Brain pericyte (primary cell): Measurements from ENCODE around the gene ZNF79.

Experiments
- DNase-seq: peaks from one replicate; pipeline ENCODE4 v3.0.0-alpha.2; 2012; ENCODE audit warnings: low read depth, low spot score

Gene ZNF79

GRCh38 chr9:127423934-127424675 lies at the start of gene ZNF79:
TSS of gene ZNF79 (plus strand) at chr9:127424382. CDS start at chr9:127424788, 406 bp downstream.
- DNase-seq: peak; percentile 80

GRCh38 chr9:127380479-127380878 lies 43.7 kb upstream of the ZNF79 start:
- DNase-seq: no peak

GRCh38 chr9:127382541-127382940 lies 41.6 kb upstream of the ZNF79 start:
- no peak for DNase-seq

DNA sequence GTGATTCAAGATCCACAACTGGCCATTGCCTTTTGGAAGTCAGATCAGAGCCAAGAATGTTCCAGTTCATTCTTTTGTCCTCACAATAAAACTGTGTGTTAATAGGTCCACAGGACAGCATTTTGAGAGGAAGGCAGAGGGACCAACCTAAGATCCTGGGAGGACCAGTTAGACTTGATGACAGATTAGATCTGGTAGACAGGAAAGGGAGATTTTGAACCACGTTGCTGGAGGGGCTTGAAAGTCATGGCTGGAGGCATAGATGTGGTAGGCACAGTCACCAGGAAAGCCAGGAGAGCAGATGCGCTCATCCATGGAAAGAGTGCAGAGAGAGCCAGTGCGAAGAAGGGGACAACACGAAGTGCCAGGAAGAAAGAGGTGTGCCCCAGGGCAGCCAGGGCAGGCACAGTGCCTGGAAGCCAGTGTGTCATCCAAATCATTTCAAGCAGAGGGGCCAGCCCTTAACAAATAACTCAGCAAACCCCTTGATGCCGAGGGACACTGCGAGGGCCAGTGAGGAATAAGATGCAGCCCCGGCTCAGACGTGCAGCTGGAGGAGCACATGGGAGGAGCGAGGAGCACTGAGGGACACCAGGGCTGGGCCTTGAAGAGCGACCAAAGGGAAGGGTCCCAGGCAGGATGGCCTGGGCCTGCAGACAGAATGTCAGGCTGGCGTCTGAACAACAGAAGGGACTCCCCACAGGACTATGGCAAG lies 40.0 kb upstream of the ZNF79 start:
- DNase-seq: no peak

DNA sequence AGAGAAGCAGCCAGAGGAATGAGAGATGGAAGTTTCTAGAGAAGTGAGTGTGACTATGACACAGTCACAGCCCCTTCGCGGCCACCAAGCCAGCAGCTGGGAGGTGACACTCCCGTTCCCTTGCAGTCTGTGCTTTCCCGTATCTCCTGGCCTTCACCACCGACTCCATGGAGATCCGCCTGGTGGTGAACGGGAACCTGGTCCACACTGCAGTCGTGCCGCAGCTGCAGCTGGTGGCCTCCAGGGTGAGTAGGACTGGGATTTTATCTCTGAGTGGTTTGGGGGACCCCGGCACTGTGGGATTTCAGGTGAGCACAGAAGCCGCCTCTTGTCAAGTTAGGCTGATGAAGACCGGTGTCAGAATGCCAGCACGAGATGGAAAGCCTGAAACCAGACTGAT lies 39.3 kb upstream of the ZNF79 start:
- DNase-seq: no peak

- no peak for DNase-seq
These were observed 37.9 kb upstream of the ZNF79 start for GRCh38 chr9:127386249-127386648.

- no peak for DNase-seq
These were observed 37.2 kb upstream of the ZNF79 start for GRCh38 chr9:127386981-127387380.

DNA sequence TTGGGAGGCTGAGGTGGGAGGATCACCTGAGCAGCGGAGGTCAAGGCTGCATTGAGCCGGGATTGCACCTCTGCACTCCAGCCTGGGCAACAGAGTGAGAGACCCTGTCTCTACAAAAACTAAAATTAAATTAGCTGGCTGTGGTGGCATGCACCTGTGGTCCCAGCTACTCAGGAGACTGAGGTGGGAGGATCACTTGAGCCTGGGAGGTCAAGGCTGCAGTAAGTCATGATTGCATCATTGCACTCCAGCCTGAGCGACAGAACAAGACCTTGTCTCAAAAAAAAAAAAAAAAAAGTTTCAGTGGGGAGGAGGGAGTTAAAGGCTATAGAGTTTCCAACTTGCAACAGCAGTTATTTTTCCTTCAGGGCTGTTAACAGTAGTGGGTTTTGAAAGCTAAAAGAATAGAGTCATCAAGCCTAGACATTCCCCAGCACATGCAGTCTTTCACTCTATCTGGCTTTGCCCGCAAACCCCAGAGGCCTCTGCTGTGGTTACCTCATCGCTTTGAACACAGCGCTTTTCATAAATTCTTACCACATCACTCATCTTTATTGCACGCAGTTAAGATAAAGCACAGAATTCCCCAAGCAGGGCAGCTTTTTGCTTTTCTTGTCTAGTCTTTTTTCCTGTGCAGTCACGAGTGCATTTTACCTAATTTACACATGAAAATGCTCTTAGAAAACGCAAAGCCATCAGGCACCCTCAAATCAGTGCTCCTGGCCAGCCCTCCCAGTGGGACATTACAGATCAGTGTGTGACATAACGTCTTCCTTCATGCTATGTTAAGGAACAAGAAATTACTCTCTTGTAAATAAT lies 35.9 kb upstream of the ZNF79 start:
- peak; percentile 79 for DNase-seq

DNA sequence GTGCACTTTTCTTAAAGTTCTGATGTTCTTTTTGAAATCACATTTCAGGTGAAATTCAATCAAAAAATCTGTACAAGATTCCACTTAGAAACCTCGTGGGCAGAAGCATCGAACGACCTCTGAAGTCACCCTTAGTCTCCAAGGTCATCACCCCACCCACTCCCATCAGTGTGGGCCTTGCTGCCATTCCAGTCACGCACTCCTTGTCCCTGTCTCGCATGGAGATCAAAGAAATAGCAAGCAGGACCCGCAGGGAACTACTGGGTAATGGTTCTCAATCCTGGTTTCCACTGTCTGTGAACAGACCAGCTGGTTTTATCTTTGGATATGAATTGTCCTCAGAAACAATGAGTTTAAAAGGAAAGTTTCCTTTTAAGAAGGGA lies 35.3 kb upstream of the ZNF79 start:
- DNase-seq: no peak

GRCh38 chr9:127389381-127390247 lies 34.6 kb upstream of the ZNF79 start:
- no peak for DNase-seq

- DNase-seq: no peak
These were observed 34.0 kb upstream of the ZNF79 start for GRCh38 chr9:127390248-127390545.

- no peak for DNase-seq
These were observed 33.6 kb upstream of the ZNF79 start for GRCh38 chr9:127390563-127390962.

GRCh38 chr9:127392166-127392565 lies 32.0 kb upstream of the ZNF79 start:
- DNase-seq: no peak

- DNase-seq: no peak
These were observed 31.2 kb upstream of the ZNF79 start for GRCh38 chr9:127392976-127393375.

DNA sequence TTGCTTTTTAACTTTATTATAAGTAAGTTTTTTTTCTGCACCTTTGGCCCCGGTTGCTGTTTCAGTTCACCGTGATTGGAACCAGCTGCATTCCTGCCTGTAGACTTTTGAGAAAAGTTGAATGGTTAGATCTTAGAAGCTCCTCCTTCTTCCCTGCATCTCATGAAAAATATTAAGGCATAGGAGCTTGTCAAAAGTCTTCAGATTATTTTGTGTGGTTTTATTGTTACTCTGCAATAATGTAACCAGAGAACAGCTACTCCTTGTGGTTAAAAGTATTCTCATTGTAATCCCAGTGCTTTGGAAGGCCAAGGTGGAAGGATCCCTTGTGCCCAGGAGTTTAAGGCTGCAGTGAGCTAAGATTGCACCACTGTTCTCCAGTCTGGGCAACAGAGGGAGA lies 30.5 kb upstream of the ZNF79 start:
- no peak for DNase-seq

DNA sequence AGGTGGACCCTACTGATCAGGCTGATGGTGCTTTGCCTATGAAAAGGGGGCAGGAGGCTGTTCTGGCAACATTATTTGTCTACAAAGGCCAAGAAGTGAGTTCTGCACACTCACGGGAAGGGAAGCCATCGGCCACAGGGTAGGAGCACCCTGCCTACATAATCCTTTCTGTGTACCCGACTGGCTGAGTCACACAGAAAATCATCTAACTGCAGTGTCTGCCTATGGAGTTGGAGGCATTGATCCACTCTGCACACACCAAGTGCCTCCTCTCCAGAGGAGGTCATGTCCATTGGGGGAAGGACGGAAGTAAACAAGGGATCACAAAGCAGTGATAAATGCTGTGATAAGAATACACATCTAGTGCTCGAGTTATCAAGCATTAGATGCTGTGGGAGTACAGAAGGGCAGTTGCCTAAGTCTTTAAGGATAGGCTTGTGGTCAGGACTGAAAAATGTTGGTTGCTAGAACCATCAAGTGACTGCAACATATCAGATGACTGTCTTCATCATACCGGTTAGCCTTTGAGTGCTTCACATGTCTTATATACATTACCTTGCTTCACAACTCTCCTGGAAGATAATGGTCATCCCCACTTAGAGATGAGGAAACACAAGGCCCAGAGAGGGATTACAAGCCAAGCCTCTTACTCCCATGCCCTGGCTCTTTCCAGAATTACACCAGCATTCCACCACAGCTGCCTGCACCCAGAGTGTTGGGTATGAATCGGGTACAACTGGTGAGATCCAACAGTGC lies 28.5 kb upstream of the ZNF79 start:
- no peak for DNase-seq

DNA sequence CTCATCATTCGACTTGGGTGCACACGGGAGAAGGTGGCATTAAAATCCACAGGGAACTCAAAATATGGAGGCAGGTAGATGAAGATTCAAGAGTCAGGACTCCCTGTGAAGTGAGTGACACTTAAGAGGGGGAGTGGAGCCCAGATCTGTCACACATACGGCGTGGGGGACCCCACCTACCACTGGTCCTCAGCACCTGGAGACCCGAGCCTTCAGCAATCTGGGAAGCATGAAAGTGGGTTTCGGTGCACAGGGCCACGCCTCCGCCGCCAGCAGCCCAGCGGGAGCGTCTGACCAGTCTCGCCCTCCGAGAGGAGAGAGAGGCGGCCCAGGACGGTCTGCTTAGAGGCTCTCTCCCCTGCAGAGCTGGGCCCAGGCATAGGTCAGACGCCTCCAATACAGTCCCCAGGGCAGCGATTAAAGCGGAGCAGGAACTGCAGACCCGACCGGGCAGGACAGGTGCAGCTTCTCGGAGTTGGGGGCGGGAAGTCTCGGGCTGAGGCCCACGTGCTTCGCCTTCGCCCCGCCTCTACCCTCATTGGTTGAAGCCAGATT lies 27.9 kb upstream of the ZNF79 start:
- DNase-seq: no peak

DNA sequence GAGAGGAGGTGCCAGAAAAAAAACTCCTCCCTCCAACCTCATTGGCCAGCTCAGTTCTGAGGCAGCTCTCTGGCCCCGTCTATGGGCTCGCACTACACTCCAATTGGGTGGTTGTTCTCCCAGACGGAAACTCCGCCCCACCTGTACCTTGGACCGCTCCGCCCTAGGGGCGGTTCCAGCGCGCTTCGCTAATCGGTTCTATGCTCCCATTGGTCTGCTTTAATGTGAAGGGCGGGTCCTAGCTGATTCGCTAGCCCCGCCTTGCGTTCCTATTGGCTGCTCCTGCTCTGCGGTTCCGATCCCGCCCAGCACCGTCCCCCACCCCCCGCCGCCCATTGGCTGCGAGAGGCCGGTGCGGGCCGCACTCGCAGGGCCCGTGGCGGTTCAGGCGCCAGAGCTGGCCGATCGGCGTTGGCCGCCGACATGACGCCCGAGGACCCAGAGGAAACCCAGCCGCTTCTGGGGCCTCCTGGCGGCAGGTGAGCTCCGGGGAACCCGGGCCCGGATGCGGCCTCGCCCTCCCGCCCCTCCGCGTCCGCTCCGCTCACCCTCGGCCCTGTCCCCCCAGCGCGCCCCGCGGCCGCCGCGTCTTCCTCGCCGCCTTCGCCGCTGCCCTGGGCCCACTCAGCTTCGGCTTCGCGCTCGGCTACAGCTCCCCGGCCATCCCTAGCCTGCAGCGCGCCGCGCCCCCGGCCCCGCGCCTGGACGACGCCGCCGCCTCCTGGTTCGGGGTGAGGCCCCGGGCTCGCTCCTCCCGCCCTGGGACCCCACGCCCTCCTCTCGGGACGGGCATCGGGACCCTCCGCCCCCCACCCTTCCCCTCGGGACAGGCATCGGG lies 27.2 kb upstream of the ZNF79 start, which contains the start of gene SLC2A8:
Gene SLC2A8, plus strand, starts transcription at position 362 of the 838 bp plus-strand sequence. Its CDS starts 62 bp downstream, at position 424.
- DNase-seq: peak; percentile 98

DNA sequence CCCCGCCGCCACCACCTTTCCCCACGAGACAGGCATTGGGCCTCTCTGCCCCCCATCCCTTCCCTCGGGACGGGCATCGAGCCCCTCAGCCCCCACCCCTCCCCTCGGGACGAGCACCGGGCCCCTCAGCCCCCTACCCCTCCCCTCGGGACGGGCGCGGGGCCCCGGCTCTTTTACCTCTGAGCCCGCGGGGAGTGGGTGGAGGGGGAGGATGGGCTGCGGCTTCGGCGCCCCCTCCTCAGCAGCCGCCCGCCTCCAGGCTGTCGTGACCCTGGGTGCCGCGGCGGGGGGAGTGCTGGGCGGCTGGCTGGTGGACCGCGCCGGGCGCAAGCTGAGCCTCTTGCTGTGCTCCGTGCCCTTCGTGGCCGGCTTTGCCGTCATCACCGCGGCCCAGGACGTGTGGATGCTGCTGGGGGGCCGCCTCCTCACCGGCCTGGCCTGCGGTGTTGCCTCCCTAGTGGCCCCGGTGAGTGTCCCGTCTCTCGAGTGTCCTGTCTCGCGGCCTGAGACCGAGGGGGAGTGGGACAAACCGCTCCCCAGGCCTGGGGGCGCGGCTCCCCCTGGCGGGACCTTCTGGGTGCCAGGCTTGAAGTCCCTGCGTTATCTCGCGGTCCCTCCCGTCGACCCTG lies 26.4 kb upstream of the ZNF79 start:
- DNase-seq: no peak
